Duodenal mucosa (tissue), 2 donors: ENCODE measurements around the gene RNLS.

Source experiments
- H3K27ac ChIP-seq: one replicate; pipeline ENCODE4 v1.7.0; 2013; ENCODE audit warnings: low read depth, low read length
- H3K27me3 ChIP-seq, 2 donors: one replicate each; pipeline ENCODE4 v1.7.0; 2013; ENCODE audit warnings: low read length in 2 of 2, control low read depth in 1 of 2; ENCODE audit not compliant: insufficient read depth in 2 of 2, control insufficient read depth in 1 of 2
- H3K36me3 ChIP-seq, 2 donors: one replicate each; pipeline ENCODE4 v1.7.0; 2013; ENCODE audit warnings: low read length in 2 of 2, control low read depth in 1 of 2; ENCODE audit not compliant: insufficient read depth in 2 of 2, control insufficient read depth in 1 of 2
- H3K4me1 ChIP-seq, 2 donors: one replicate each; pipeline ENCODE4 v1.7.0; 2013; ENCODE audit warnings: low read length in 2 of 2, control low read depth in 1 of 2; ENCODE audit not compliant: insufficient read depth in 2 of 2, control insufficient read depth in 1 of 2
- H3K4me3 ChIP-seq, 2 donors: one replicate each; pipeline ENCODE4 v1.7.0; 2013; ENCODE audit warnings: low read length in 2 of 2, low read depth in 1 of 2
- H3K9ac ChIP-seq, 2 donors: one replicate each; pipeline ENCODE4 v1.7.0; 2013; ENCODE audit warnings: low read length in 2 of 2, low read depth in 1 of 2
- H3K9me3 ChIP-seq, 2 donors: one replicate each; pipeline ENCODE4 v1.7.0; 2013; ENCODE audit warnings: low read length in 2 of 2, control low read depth in 1 of 2; ENCODE audit not compliant: control insufficient read depth in 1 of 2

RNLS gene

GRCh38 chr10:88537322-88537721 lies 45.8 kb downstream of the RNLS start:
- H3K9me3 ChIP-seq: no peaks in the 10 kb centered on the region
- H3K27ac ChIP-seq: no peak overlapping the region
- H3K9ac ChIP-seq: no peak overlapping the region
- H3K4me1 ChIP-seq: no peaks in the 10 kb centered on the region
- no peak overlapping the region for H3K4me3 ChIP-seq
- no peaks in the 10 kb centered on the region for H3K36me3 ChIP-seq
- H3K27me3 ChIP-seq: no peaks in the 10 kb centered on the region

DNA sequence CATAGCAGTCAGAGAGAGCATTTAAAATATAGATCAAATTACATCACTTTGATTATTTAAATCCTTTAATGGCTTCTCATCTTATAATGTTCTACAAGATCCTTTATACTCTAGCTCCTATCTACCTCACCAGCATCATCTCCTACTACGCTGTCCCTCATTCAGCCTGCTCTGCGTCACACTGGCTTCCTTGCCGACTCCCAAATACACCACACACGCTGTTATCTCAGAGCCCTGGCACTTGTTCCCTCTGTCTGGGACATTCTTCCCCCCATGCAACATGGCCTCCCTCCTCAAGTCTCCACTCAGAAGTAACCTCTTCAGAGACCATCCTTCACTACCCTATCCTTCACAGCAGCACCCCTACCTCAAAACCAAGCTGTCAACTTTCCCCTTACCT lies 46.7 kb downstream of the RNLS start:
- H3K27ac ChIP-seq: no peak overlapping the region
- H3K27me3 ChIP-seq: no peaks in the 10 kb centered on the region
- no peaks in the 10 kb centered on the region for H3K36me3 ChIP-seq
- peaks cover 2 to 6% of the 10 kb centered on the region in 2 donors for H3K4me1 ChIP-seq
- no peaks in the 10 kb centered on the region for H3K9me3 ChIP-seq
- no peak overlapping the region for H3K4me3 ChIP-seq
- H3K9ac ChIP-seq: no peak overlapping the region

GRCh38 chr10:88534072-88534665 lies 48.9 kb downstream of the RNLS start:
- H3K9me3 ChIP-seq: no peaks in the 10 kb centered on the region
- no peak overlapping the region for H3K27ac ChIP-seq
- H3K4me3 ChIP-seq: no peak overlapping the region
- H3K4me1 ChIP-seq: peaks cover 5 to 10% of the 10 kb centered on the region in 2 donors
- no peak overlapping the region for H3K9ac ChIP-seq
- no peaks in the 10 kb centered on the region for H3K36me3 ChIP-seq
- H3K27me3 ChIP-seq: no peaks in the 10 kb centered on the region

GRCh38 chr10:88531392-88532052 lies 51.6 kb downstream of the RNLS start:
- no peak overlapping the region for H3K9ac ChIP-seq
- H3K4me1 ChIP-seq: peaks cover 5 to 10% of the 10 kb centered on the region in 2 donors
- H3K27ac ChIP-seq: no peak overlapping the region
- H3K27me3 ChIP-seq: no peaks in the 10 kb centered on the region
- H3K36me3 ChIP-seq: no peaks in the 10 kb centered on the region
- H3K4me3 ChIP-seq: no peak overlapping the region
- no peaks in the 10 kb centered on the region for H3K9me3 ChIP-seq

DNA sequence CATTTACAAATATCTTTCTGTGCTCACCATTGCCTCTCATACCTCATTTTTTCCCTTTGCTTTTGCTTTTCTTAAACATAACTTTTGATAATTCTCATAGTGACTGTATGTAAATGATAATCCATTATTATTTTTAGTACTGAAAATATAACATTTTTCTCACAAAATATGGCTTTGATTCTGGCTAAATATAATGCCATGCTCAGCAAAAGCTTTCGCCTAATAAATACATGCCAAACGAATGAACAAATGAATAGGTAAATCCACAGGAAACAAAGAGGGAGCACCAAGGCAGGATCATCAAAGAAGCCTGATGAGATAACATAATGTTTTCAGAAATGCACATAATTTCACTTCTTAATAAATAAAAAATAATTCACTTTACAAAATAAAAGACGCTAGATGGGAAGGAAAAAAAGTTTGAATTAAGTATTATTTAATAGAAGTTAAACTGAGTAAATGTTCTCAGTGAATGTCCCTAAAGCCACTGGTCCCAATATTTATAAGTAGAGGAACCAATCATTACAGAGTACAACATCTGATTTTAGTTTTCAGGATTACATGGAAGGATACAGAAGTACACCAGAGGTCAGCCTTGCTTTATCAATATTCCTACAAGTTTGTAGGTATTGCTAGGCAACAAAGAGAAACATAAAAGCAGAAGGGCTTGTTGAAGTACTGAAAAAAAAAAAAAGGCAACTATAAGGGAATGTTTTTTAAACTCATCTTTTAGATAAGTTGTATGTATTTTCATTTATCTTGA lies 52.3 kb downstream of the RNLS start:
- Histone ChIP-seq H3K27ac (no peak overlapping the region), H3K4me1 (peaks cover 5 to 11% of the 10 kb centered on the region in 2 donors), H3K9ac (no peak overlapping the region)

GRCh38 chr10:88530093-88530492 lies 53.0 kb downstream of the RNLS start:
- Histone ChIP-seq H3K27me3 (no peaks in the 10 kb centered on the region), H3K36me3 (no peaks in the 10 kb centered on the region), H3K27ac (no peak overlapping the region), H3K4me3 (no peak overlapping the region), H3K4me1 (peaks cover 5 to 17% of the 10 kb centered on the region in 2 donors), H3K9me3 (no peaks in the 10 kb centered on the region), H3K9ac (no peak overlapping the region)

More for the DNA sequence above, 52.3 kb downstream of the RNLS start:
- Histone ChIP-seq H3K27me3 (no peaks in the 10 kb centered on the region), H3K9me3 (no peaks in the 10 kb centered on the region), H3K36me3 (no peaks in the 10 kb centered on the region), H3K4me3 (no peak overlapping the region)

GRCh38 chr10:88528806-88529570 lies 54.1 kb downstream of the RNLS start:
- Histone ChIP-seq H3K4me1 (peaks cover 5 to 17% of the 10 kb centered on the region in 2 donors), H3K27me3 (no peaks in the 10 kb centered on the region), H3K36me3 (no peaks in the 10 kb centered on the region), H3K9ac (no peak overlapping the region), H3K4me3 (no peak overlapping the region), H3K27ac (no peak overlapping the region), H3K9me3 (no peaks in the 10 kb centered on the region)

GRCh38 chr10:88528201-88528600 lies 54.9 kb downstream of the RNLS start:
- H3K27me3 ChIP-seq: no peaks in the 10 kb centered on the region
- peaks cover 5 to 17% of the 10 kb centered on the region in 2 donors for H3K4me1 ChIP-seq
- H3K9ac ChIP-seq: no peak overlapping the region
- H3K9me3 ChIP-seq: no peaks in the 10 kb centered on the region
- no peak overlapping the region for H3K27ac ChIP-seq
- H3K36me3 ChIP-seq: no peaks in the 10 kb centered on the region
- no peak overlapping the region for H3K4me3 ChIP-seq

DNA sequence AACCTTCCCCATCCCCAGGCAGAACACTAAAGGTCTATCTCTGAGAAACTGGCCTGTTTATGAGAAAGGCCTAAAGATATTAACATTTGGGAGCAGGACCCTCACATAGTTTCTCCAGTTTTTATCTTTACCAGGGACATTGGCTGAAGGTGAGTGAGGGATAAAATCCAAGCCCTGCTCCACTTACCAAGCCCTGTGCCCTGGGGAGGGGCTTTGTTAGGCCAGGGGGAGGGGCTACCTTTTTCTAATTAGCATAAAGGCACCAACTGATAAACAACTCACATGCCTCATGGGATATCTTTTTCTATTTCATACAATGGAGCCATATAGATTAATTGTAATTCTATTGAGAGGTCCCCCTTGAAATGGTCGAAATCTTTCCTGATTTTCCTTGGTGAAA lies 55.9 kb downstream of the RNLS start:
- H3K9ac ChIP-seq: no peak overlapping the region
- H3K4me3 ChIP-seq: no peak overlapping the region
- H3K36me3 ChIP-seq: no peaks in the 10 kb centered on the region
- peaks cover 5 to 22% of the 10 kb centered on the region in 2 donors for H3K4me1 ChIP-seq
- no peak overlapping the region for H3K27ac ChIP-seq
- no peaks in the 10 kb centered on the region for H3K9me3 ChIP-seq
- no peaks in the 10 kb centered on the region for H3K27me3 ChIP-seq
